Fibroblast of mammary gland (primary cell): ENCODE results near the gene USP38.
"Not testable (repeated sequence)": the region's sequence is repeated elsewhere in the genome, so short reads cannot be mapped to it uniquely, and the experiment has no call there.

Experiments used
- DNase-seq: peaks from one replicate; pipeline ENCODE4 v3.0.0-alpha.2; 2010; ENCODE audit warnings: low read depth
- H3K4me3 ChIP-seq: 2 replicates; pipeline ENCODE4 v1.5.1; 2011; ENCODE audit warnings: low read depth, mild to moderate bottlenecking, low read length, moderate library complexity; ENCODE audit not compliant: control insufficient read depth
- TF ChIP-seq, protein P1 (sequence below): conservative IDR thresholded peaks from 2 replicates; pipeline ENCODE4 v1.5.1; 2011; ENCODE audit warnings: low read depth, low read length, inconsistent platforms; ENCODE audit not compliant: control insufficient read depth, insufficient read depth

The USP38 gene

GRCh38 chr4:143254491-143255226 lies 69.9 kb downstream of the USP38 start:
- no peak overlapping the region for H3K4me3 ChIP-seq
- TF ChIP-seq, protein P1, sequence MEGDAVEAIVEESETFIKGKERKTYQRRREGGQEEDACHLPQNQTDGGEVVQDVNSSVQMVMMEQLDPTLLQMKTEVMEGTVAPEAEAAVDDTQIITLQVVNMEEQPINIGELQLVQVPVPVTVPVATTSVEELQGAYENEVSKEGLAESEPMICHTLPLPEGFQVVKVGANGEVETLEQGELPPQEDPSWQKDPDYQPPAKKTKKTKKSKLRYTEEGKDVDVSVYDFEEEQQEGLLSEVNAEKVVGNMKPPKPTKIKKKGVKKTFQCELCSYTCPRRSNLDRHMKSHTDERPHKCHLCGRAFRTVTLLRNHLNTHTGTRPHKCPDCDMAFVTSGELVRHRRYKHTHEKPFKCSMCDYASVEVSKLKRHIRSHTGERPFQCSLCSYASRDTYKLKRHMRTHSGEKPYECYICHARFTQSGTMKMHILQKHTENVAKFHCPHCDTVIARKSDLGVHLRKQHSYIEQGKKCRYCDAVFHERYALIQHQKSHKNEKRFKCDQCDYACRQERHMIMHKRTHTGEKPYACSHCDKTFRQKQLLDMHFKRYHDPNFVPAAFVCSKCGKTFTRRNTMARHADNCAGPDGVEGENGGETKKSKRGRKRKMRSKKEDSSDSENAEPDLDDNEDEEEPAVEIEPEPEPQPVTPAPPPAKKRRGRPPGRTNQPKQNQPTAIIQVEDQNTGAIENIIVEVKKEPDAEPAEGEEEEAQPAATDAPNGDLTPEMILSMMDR: no peak
- no peak for DNase-seq

DNA sequence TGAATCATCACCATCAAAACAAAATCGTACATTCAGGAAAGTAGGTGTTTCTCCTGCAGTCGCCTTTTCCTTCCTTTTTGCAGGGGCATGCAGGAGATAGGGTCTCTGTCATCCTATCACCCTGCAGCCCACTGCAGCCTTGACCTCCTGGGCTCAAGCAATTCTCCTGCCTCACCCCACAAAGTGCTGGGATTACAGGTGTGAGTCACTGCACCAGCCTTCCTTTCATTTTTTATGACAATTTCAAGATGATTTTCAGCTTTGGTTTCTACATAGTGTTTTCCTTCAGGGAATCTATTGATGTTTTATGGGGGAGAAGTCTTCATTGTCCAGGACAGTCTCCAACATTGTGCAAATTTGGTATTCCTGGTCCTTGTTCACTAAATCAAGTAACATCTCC lies 71.7 kb downstream of the USP38 start:
- TF ChIP-seq, protein P1: no peak
- no peak overlapping the region for H3K4me3 ChIP-seq
- no peak for DNase-seq

DNA sequence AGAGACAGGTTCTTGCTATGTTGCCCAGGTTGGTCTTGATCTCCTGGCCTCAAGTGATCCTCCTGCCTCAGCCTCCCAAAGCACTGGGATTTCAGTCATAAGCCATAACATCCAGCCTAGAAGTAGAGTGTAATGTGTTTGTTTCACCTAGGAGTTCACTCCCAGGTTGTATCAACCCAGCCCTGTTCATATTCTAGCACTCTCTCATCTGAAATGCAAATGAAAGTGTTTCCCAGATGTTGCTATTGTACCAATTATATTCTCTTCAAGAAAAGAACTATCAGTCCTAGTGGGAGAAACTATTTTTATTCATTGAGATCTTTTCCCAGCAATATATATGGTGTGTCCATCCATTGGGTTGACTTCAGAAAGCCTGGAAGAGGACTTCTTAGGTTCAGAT lies 72.6 kb downstream of the USP38 start:
- TF ChIP-seq, protein P1: no peak
- DNase-seq: no peak
- H3K4me3 ChIP-seq: no peak overlapping the region

DNA sequence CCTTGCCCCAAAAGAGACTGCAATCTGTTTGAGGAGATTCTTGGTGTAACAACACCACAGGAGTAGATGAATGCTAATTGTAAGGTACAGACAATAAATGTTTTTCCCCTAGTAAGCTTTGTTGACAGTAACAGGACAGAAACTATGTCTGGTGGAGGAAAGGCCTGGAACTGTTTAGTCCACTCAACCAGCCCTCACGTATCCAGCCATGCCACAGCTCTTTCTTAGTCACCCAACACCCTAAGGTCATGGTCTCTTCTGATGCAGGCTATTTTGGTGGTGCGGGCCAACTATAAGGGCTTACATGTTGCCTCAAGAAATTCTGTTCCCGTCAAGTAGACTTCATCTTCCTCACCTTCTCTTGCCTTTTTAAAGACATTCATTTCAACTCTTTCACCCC lies 76.0 kb downstream of the USP38 start:
- no peak for DNase-seq
- TF ChIP-seq, protein P1: no peak
- no peak overlapping the region for H3K4me3 ChIP-seq

- H3K4me3 ChIP-seq: no peak overlapping the region
- no peak for DNase-seq
- TF ChIP-seq, protein P1: no peak
These were observed 78.1 kb downstream of the USP38 start for GRCh38 chr4:143262838-143263237.

GRCh38 chr4:143267690-143268089 lies 83.0 kb downstream of the USP38 start:
- H3K4me3 ChIP-seq: not testable (repeated sequence)

GRCh38 chr4:143270256-143270838 lies 85.6 kb downstream of the USP38 start:
- TF ChIP-seq, protein P1: no peak

More at GRCh38 chr4:143267690-143268089, 83.0 kb downstream of the USP38 start:
- DNase-seq: not testable (repeated sequence)

More at GRCh38 chr4:143270256-143270838, 85.6 kb downstream of the USP38 start:
- H3K4me3 ChIP-seq: no peak overlapping the region
- DNase-seq: peak; percentile 26
